ENCODE data around the gene CAPS2.

The CAPS2 gene

GRCh38 chr12:75305412-75306332 lies 24.5 kb downstream of the CAPS2 start:
- no peak for DNase-seq (ENCODE audit: low read depth, low spot score)

GRCh38 chr12:75302781-75303180 lies 27.3 kb downstream of the CAPS2 start:
- no peak for DNase-seq (ENCODE audit: low read depth, low spot score)

DNA sequence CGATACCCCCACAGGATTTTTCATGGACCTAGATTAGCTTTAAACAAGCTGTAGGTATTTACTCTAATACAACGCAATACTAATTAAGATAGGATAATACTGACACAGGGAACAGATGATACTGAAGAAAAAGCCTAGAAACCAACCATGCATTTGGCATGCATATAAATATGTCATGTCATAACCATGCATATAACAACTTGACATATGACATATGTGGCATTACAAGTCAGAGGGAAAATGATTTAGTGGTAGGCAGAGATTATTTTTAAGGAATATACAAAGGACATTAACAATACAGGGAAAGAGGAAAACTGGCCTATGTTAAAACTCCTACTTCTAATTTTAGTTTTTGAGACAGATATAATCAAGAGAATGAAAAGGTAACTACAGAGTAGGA lies 27.9 kb downstream of the CAPS2 start:
- no peak for DNase-seq (ENCODE audit: low read depth, low spot score)

DNA sequence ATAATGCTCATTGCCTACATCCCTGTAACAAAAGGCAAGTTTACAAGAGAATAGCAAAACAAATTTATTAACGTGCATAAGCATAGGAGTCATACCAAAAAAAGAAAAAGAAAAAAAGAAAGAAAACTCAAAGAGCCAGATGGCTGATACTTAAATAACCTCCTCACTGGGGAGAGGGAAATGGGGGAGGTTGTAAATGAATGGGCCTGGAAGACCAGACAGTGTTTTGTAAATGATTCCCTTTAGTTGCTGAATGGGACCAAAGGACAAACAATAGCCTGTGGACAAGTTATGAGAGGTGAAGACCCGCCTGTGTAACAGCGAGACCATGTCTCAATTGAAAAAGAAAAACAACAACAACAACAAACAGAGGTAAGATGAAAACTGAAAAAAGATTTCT lies 35.3 kb downstream of the CAPS2 start:
- DNase-seq (ENCODE audit: low read depth, low spot score) = no peak

GRCh38 chr12:75294336-75294735 lies 35.8 kb downstream of the CAPS2 start:
- no peak for DNase-seq (ENCODE audit: low read depth, low spot score)

DNA sequence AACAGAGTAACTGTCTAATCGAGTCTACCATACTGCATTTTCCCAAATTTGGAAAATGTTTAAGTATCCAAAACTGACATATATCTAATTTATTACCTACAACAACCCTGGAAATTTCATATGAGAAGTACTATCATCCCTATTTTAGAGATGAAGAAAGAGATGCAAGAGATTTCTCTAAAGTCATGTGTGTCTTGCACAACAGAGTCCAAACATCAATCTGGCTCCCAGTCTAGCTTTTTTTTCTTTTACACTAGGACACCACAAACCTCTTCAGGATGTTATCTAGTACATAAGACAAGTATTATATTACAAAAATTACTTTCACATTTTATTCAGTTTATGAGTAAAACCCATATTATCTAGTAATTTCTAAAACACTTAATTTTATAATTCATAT lies 39.1 kb downstream of the CAPS2 start:
- no peak for DNase-seq (ENCODE audit: low read depth, low spot score)

DNA sequence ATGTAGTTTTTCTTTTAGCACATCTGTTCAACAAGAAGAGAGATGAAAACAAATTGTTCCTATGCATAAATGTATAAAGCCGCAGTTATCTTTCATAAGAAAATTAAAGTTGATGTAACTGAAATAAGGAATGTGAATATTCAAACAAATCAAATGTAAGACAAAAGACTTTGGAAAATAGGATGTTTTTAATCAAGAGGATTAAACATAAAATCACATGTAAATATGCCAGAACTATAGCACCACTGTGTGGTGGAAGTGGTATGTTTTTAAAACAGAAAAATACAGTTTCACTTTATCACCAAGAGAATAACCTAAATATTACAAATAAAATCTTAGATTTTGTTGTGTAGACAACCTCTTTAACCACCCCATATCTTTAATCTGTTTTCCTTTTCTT lies 40.4 kb downstream of the CAPS2 start:
- DNase-seq (ENCODE audit: low read depth, low spot score) = peak; percentile 5

DNA sequence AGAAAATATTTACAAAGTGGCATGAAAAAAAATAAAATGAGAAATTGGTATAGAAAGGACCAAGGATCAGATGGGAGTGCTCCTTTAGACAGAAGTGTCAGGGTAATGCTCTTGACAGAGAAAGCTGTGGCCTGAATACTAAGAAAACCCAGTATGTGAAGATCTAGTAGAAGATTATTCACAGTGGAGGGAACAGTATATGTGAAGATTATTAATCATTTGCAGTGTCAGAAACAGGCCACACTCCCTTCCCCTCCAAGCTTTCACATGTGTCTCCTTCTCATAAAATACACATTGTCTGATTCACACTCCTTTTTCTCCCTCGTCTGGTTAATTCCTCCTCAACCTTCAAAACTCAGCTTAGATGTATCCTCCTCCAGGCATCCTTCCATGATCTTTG lies 41.3 kb downstream of the CAPS2 start:
- DNase-seq (ENCODE audit: low read depth, low spot score) = no peak

DNA sequence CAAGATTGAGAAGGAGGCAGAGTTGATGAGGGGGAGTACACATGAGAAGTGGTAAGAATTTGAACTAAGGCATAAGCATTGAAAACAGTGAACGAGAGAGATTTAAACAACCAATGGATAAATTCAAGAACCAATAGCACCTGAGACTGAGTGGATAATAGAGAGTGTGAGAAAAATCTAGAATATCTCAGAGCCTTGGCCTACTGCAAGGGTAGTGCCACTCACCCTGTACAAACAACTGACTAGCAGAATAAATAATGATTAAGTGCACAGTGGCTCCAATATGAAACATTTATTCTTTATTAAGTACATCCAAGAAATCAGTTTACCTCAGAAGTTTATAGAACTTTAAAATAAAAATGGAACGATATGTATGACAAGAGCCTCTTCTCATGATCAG lies 54.4 kb downstream of the CAPS2 start:
- no peak for DNase-seq (ENCODE audit: low read depth, low spot score)

- DNase-seq (ENCODE audit: low read depth, low spot score) = no peak
These were observed 58.5 kb downstream of the CAPS2 start for GRCh38 chr12:75271576-75271975.

GRCh38 chr12:75270157-75270556 lies 60.0 kb downstream of the CAPS2 start:
- DNase-seq (ENCODE audit: low read depth, low spot score) = no peak

DNA sequence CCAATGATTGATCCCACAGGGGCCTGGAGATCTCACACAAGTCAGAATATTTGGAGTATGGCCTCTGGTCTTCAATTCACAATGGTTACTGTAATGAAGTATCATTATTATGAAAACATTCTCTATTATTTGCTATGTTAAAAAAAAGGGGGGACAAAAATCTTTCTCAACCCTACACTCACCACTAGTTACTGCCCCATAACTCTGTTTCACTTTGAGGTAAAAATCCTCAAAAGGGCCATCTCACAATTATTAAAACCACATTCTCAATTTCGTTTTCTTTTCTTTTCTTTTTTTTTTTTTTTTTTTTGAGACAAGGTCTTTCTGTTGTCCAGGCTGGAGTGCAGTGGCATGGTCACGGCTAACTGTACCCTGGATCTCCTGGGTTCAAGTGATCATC lies 60.9 kb downstream of the CAPS2 start:
- no peak for DNase-seq (ENCODE audit: low read depth, low spot score)

DNA sequence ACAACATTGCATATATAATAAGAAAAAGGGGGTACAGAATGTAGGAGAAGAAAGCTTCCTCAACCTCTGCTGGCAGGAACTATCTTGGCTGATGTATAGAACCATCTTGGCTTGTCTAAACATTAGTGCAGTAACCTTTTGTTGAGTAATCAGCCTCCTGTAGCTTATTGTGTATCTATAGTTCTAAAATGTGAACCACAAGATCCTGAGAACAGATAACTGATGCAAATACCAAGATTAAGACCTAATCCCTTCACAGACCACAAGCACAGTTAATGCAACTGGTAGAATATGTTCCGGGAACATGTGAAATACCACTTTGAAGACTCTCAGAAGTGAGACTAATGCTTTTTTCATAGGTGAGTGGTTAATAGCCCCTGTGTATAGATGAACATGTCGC lies 69.8 kb downstream of the CAPS2 start:
- DNase-seq (ENCODE audit: low read depth, low spot score) = no peak

- no peak for DNase-seq (ENCODE audit: low read depth, low spot score)
These were observed 71.0 kb downstream of the CAPS2 start for GRCh38 chr12:75259143-75259542.

DNA sequence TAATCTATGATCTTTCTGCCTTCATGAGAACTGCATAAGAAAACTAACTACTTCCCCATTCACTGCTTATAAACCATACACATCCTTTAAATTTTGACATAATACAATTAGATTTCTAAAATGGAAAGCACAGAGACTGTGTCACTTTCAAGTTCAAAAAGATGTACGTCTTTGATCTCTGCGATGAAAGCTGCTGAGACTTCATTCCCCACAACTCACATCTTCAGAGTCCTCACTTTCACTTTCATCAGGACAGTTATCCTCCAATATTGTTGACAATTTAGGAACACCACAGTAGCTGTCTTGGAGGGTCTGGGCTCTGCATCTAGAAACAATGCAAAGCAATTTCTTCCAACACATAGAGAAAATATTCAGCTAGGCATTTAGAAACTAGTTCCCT lies 72.6 kb downstream of the CAPS2 start:
- DNase-seq (ENCODE audit: low read depth, low spot score) = no peak

DNA sequence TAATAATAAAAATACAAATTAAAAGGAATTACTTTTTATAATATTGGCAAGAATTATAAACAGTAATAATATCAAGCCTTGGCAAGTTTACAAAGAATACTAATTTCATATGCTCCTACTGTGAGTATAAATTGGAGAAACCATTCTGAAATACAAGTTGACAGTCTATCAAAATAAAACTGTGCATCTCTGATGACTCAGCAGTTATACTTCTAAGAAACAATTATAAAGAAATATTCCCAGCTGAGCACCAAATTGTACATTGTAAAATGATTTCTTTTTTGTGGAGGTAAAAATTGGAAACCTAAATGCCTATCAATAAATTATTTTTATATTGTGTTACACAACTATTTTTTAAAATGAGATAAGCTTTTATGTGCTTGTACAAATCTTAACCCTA lies 85.0 kb downstream of the CAPS2 start:
- no peak for DNase-seq (ENCODE audit: low read depth, low spot score)

GRCh38 chr12:75239987-75240386 lies 90.1 kb downstream of the CAPS2 start:
- DNase-seq (ENCODE audit: low read depth, low spot score) = no peak

GRCh38 chr12:75236206-75236605 lies 93.9 kb downstream of the CAPS2 start:
- no peak for DNase-seq (ENCODE audit: low read depth, low spot score)

DNA sequence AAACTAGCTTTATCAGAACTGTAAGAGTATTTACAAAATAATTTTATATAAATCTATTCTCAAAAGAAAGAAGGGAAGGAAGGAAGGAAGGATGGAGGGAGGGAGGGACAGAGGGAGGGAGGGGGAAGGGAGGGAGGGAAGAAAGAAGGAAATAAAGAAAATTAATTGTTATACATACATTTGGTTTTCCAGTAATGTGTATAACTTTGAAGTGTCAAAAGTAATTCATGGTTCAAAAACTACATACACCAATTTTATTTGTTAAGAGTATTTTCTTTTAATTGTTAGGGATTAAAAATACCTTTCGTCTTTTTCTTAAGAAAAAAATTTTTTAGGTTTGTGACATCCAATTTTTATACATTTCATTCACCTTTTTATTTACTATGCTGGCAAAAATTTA lies 103.0 kb downstream of the CAPS2 start:
- DNase-seq (ENCODE audit: low read depth, low spot score) = no peak

Measured in brain pericyte (primary cell).